Measurements from ENCODE around the gene TMEM8B. TPM values are rescaled to one million over a fixed set of nuclear protein-coding genes. Genes with fewer than 3 reads are reported as not detected.
"Not testable (repeated sequence)": the region's sequence is repeated elsewhere in the genome, so short reads cannot be mapped to it uniquely, and the experiment has no call there.

The TMEM8B gene
- total RNA-seq, 1 experiment from 2014 or later = 6.4 TPM

DNA sequence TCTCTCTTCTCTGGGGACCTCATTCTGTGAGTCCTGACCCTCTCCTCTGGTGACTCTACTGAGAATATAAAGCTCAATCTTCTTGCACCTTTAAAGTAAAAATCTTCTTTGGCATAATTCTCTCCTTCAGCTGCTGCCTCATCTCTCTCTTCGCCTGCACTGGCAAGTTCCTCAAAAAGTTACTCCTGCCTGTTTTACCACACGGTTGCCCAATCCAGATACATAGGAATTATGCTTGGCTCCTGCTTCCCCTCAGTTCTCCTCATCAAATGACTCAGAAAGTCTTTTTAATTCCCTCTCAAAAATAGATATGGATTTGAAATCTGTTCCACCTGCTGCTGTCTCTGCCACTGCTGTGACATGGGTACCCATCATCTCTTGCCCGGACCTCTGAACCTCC lies 62.6 kb downstream of the TMEM8B start:
- no peaks in the 10 kb centered on the region for H3K79me2 ChIP-seq (ENCODE audit: low read depth)

DNA sequence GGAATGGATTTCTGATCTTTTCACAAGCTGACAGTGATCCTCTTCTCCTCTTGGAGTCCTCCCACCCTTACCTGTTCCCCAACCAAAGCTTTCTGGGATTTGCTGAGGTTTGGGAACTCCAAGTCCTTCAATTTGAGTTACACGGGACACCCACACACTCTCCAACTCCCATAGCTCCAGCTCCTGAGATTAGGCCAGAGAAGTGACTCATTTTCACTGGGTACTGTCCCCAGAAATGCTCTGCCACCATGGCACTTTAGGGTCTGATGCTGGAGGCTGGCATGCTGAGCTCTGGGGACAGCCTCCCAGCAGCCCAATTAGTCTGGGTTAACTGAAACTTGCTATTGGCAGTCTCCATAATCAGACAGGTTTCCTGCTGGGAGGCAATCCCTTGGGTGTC lies 63.0 kb downstream of the TMEM8B start:
- DNase-seq = no peak

More for the DNA sequence above, 62.6 kb downstream of the TMEM8B start:
- intact Hi-C loops (cut with micrococcal nuclease; ENCODE audit: unreplicated experiment) = no loop called here
- no peak overlapping the region for H2AFZ ChIP-seq
- ChIA-PET CTCF (no interaction called here), POLR2A (ENCODE audit: unreplicated experiment) (no interaction called here)
- no peak overlapping the region for H3K4me3 ChIP-seq
- no peaks in the 10 kb centered on the region for H3F3A ChIP-seq (ENCODE audit: insufficient read depth, low read depth)
- no peak overlapping the region for H3K4me2 ChIP-seq
- H3K27ac ChIP-seq = no peak overlapping the region
- no peaks in the 10 kb centered on the region for H3K9me3 ChIP-seq (ENCODE audit: insufficient read depth, low read depth)
- no peaks in the 10 kb centered on the region for H3K4me1 ChIP-seq (replicated peaks; ENCODE audit: insufficient read depth)
- no peak for DNase-seq
- no peaks in the 10 kb centered on the region for H3K36me3 ChIP-seq (ENCODE audit: low read depth)
- no peaks in the 10 kb centered on the region for H4K20me1 ChIP-seq (ENCODE audit: insufficient read depth)
- no TSS peak for BruUV-seq (replicated peaks)
- no peaks in the 10 kb centered on the region for H3K9me2 ChIP-seq (ENCODE audit: insufficient read depth)
- no peak for TF ChIP-seq EZH2 (IDR thresholded peaks at IDR 0.05; ENCODE audit: low read depth)
- TF ChIP-seq, protein P1, sequence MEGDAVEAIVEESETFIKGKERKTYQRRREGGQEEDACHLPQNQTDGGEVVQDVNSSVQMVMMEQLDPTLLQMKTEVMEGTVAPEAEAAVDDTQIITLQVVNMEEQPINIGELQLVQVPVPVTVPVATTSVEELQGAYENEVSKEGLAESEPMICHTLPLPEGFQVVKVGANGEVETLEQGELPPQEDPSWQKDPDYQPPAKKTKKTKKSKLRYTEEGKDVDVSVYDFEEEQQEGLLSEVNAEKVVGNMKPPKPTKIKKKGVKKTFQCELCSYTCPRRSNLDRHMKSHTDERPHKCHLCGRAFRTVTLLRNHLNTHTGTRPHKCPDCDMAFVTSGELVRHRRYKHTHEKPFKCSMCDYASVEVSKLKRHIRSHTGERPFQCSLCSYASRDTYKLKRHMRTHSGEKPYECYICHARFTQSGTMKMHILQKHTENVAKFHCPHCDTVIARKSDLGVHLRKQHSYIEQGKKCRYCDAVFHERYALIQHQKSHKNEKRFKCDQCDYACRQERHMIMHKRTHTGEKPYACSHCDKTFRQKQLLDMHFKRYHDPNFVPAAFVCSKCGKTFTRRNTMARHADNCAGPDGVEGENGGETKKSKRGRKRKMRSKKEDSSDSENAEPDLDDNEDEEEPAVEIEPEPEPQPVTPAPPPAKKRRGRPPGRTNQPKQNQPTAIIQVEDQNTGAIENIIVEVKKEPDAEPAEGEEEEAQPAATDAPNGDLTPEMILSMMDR (conservative IDR thresholded peaks at IDR 0.05) = no peak
- H3K27me3 ChIP-seq (ENCODE audit: insufficient read depth, low read depth) = no peaks in the 10 kb centered on the region

DNA sequence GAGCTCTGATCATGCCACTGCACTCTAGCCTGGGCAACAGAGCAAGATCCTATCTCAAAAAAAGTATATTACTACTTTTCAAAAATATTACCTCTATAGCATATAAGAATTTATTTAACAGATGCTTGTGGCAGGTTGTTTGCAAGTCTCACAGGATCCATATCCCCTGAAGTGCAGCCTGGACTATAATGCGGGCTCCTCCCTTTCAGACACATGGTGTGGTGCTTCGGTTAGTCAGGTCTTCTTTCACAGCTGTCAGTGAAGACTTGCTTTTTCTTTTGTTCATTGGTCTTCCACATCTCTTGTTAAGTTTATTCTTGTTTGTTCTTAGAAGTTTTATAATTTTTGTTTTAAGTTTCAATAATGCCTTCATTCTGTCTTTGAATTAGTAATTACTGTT lies 67.5 kb downstream of the TMEM8B start:
- no peak overlapping the region for H2AFZ ChIP-seq
- H4K20me1 ChIP-seq (ENCODE audit: insufficient read depth) = no peaks in the 10 kb centered on the region
- H3F3A ChIP-seq (ENCODE audit: insufficient read depth, low read depth) = no peaks in the 10 kb centered on the region
- H3K36me3 ChIP-seq (ENCODE audit: low read depth) = no peaks in the 10 kb centered on the region
- POLR2A ChIA-PET (ENCODE audit: unreplicated experiment) = no interaction called here
- H3K27me3 ChIP-seq (ENCODE audit: insufficient read depth, low read depth) = no peaks in the 10 kb centered on the region
- no peaks in the 10 kb centered on the region for H3K4me1 ChIP-seq (replicated peaks; ENCODE audit: insufficient read depth)
- no peak for DNase-seq
- BruUV-seq (replicated peaks) = no TSS peak
- intact Hi-C loops (cut with micrococcal nuclease; ENCODE audit: unreplicated experiment) = no loop called here
- no peaks in the 10 kb centered on the region for H3K9me3 ChIP-seq (ENCODE audit: insufficient read depth, low read depth)
- H3K4me3 ChIP-seq = no peak overlapping the region
- H3K79me2 ChIP-seq (ENCODE audit: low read depth) = no peaks in the 10 kb centered on the region
- CTCF ChIA-PET = no interaction called here
- no peak overlapping the region for H3K4me2 ChIP-seq
- H3K9me2 ChIP-seq (ENCODE audit: insufficient read depth) = no peaks in the 10 kb centered on the region
- H3K27ac ChIP-seq = no peak overlapping the region
- TF ChIP-seq, protein P1 (conservative IDR thresholded peaks at IDR 0.05) = no peak
- TF ChIP-seq EZH2 (IDR thresholded peaks at IDR 0.05; ENCODE audit: low read depth) = no peak

More for the DNA sequence above, 63.0 kb downstream of the TMEM8B start:
- Histone ChIP-seq H3K4me1 (replicated peaks; ENCODE audit: insufficient read depth) (no peaks in the 10 kb centered on the region), H3F3A (ENCODE audit: insufficient read depth, low read depth) (no peaks in the 10 kb centered on the region), H4K20me1 (ENCODE audit: insufficient read depth) (no peaks in the 10 kb centered on the region), H2AFZ (no peak overlapping the region), H3K36me3 (ENCODE audit: low read depth) (no peaks in the 10 kb centered on the region), H3K9me2 (ENCODE audit: insufficient read depth) (no peaks in the 10 kb centered on the region), H3K27ac (no peak overlapping the region), H3K79me2 (ENCODE audit: low read depth) (no peaks in the 10 kb centered on the region), H3K4me3 (no peak overlapping the region), H3K27me3 (ENCODE audit: insufficient read depth, low read depth) (no peaks in the 10 kb centered on the region), H3K4me2 (no peak overlapping the region), H3K9me3 (ENCODE audit: insufficient read depth, low read depth) (no peaks in the 10 kb centered on the region)
- ChIA-PET CTCF (no interaction called here), POLR2A (ENCODE audit: unreplicated experiment) (interaction anchor here (0.5 to 0.7 kb wide), 2 partner anchors 91 to 129 kb away, joined by 3 to 7 read pairs; no protein-coding TSS in a partner anchor)
- intact Hi-C loops (cut with micrococcal nuclease; ENCODE audit: unreplicated experiment) = no loop called here
- TF ChIP-seq, protein P1 (conservative IDR thresholded peaks at IDR 0.05) = no peak
- no peak for TF ChIP-seq EZH2 (IDR thresholded peaks at IDR 0.05; ENCODE audit: low read depth)
- no TSS peak for BruUV-seq (replicated peaks)

DNA sequence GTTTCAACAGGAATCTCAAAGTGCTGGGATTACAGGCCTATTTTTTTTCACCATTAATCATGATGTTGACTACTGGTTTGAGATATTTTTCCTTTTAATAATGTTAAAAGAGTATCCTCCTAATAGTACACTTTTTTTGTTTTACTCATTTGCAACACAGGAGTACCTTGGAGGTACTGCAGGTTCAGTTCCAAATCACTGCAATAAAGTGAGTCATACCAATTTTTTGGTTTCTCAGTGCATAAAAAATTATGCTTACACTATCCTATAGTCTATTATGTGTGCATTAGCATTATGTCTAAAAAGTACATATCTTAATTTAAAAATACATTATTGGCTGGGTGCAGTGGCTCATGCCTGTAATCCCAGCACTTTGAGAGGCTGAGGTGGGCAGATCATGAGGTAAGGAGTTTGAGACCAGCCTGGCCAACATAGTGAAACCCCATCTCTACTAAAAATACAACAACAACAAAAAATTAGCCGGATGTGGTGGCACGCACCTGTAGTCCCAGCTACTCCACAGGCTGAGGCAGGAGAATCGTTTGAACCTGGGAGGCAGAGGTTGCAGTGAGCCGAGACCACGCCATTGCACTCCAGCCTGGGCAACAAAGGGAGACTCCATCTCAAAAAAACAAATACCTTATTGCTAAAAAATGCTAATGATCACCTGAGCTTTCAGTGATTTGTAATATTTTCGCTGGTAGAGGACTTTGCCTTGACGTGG lies 68.5 kb downstream of the TMEM8B start:
- POLR2A ChIA-PET (ENCODE audit: unreplicated experiment); H3F3A ChIP-seq (ENCODE audit: insufficient read depth, low read depth); H3K27me3 ChIP-seq (ENCODE audit: insufficient read depth, low read depth); CTCF ChIA-PET; H3K79me2 ChIP-seq (ENCODE audit: low read depth); H3K36me3 ChIP-seq (ENCODE audit: low read depth); H3K4me1 ChIP-seq (replicated peaks; ENCODE audit: insufficient read depth); H2AFZ ChIP-seq; H3K27ac ChIP-seq; H4K20me1 ChIP-seq (ENCODE audit: insufficient read depth); BruUV-seq (replicated peaks); H3K9me2 ChIP-seq (ENCODE audit: insufficient read depth); H3K4me3 ChIP-seq; DNase-seq; H3K9me3 ChIP-seq (ENCODE audit: insufficient read depth, low read depth); intact Hi-C loops (cut with micrococcal nuclease; ENCODE audit: unreplicated experiment); H3K4me2 ChIP-seq: not testable (repeated sequence)
